Measurements from ENCODE around the gene KRR1. TPM values are rescaled to one million over a fixed set of nuclear protein-coding genes. Genes with fewer than 3 reads are reported as not detected.
"Not testable (repeated sequence)": the region's sequence is repeated elsewhere in the genome, so short reads cannot be mapped to it uniquely, and the experiment has no call there.

KRR1 gene
- total RNA-seq, 1 donor from 2014 or later: 71.2 TPM

GRCh38 chr12:75526655-75527511 is 15.5 kb upstream of the KRR1 start:
- Mint-ChIP-seq H3K27ac (peak overlapping the region; percentile 46), H3K4me3 (ENCODE audit: low read depth) (no peak overlapping the region), H3K4me1 (ENCODE audit: low read depth) (peaks cover 8% of the 10 kb centered on the region), H3K27me3 (no peaks in the 10 kb centered on the region), H3K36me3 (ENCODE audit: insufficient read depth) (no peaks in the 10 kb centered on the region), H3K9me3 (ENCODE audit: low read depth) (no peaks in the 10 kb centered on the region)
- no peak for DNase-seq (ENCODE audit: low spot score, unreplicated experiment)
- TF ChIP-seq, protein P1, sequence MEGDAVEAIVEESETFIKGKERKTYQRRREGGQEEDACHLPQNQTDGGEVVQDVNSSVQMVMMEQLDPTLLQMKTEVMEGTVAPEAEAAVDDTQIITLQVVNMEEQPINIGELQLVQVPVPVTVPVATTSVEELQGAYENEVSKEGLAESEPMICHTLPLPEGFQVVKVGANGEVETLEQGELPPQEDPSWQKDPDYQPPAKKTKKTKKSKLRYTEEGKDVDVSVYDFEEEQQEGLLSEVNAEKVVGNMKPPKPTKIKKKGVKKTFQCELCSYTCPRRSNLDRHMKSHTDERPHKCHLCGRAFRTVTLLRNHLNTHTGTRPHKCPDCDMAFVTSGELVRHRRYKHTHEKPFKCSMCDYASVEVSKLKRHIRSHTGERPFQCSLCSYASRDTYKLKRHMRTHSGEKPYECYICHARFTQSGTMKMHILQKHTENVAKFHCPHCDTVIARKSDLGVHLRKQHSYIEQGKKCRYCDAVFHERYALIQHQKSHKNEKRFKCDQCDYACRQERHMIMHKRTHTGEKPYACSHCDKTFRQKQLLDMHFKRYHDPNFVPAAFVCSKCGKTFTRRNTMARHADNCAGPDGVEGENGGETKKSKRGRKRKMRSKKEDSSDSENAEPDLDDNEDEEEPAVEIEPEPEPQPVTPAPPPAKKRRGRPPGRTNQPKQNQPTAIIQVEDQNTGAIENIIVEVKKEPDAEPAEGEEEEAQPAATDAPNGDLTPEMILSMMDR (IDR thresholded peaks at IDR 0.05; ENCODE audit: unreplicated experiment): peak; percentile 86

DNA sequence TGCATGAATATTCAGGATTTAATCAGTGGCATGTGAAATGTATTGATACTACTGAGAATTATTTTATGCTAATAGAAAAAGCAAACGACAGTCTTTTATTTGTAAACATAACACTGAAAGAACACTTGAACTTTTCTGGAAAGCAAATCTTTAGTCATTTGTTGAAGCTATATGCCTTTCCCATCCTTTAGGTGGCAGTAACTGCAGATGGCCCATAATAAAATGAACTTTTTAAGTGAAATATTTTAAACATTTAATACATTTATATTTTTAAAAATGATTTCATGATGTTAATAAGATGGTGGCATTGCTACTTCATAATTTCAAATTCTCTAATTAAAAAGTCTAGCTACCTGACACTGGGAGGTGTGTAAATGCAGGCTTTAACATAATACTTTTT is 13.9 kb upstream of the KRR1 start:
- no peak overlapping the region for H3K4me3 Mint-ChIP-seq (ENCODE audit: low read depth)

GRCh38 chr12:75522124-75522523 is 10.7 kb upstream of the KRR1 start:
- H3K27ac Mint-ChIP-seq; H3K9me3 Mint-ChIP-seq (ENCODE audit: low read depth); H3K36me3 Mint-ChIP-seq (ENCODE audit: insufficient read depth); DNase-seq (ENCODE audit: low spot score, unreplicated experiment); H3K4me3 Mint-ChIP-seq (ENCODE audit: low read depth); H3K4me1 Mint-ChIP-seq (ENCODE audit: low read depth); H3K27me3 Mint-ChIP-seq: not testable (repeated sequence)

More for the DNA sequence above, 13.9 kb upstream of the KRR1 start:
- Mint-ChIP-seq H3K27me3 (no peaks in the 10 kb centered on the region), H3K4me1 (ENCODE audit: low read depth) (peaks cover 8% of the 10 kb centered on the region), H3K27ac (no peak overlapping the region), H3K9me3 (ENCODE audit: low read depth) (peaks cover 6% of the 10 kb centered on the region), H3K36me3 (ENCODE audit: insufficient read depth) (no peaks in the 10 kb centered on the region)
- DNase-seq (ENCODE audit: low spot score, unreplicated experiment): no peak
- TF ChIP-seq, protein P1 (IDR thresholded peaks at IDR 0.05; ENCODE audit: unreplicated experiment): peak; percentile 35

- not testable (repeated sequence) for H3K9me3 Mint-ChIP-seq (ENCODE audit: low read depth); H3K36me3 Mint-ChIP-seq (ENCODE audit: insufficient read depth); DNase-seq (ENCODE audit: low spot score, unreplicated experiment)
Measured at GRCh38 chr12:75521224-75521623, 9.8 kb upstream of the KRR1 start.

DNA sequence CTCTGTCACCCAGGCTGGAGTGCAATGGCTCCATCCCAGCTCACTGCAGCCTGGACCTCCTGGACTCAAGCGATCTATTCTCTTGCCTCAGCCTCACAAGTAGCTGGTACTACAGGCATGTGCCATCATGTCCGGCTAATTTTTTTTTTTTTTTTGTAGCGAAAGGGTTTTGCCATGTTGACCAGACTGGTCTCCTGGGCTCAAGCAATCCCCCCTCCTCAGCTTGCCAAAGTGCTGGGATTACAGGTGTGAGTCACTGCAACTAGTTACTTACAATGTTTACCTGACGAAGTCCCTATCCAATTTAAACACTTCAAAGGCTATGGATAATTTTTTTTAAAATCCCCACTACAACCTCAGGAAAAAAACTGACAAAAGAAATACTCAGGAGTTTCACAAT is 1.8 kb downstream of the KRR1 start:
- H3K27ac Mint-ChIP-seq: peak overlapping the region; percentile 37
- H3K4me3 Mint-ChIP-seq (ENCODE audit: low read depth): peak overlapping the region; percentile 100
- peaks cover 29% of the 10 kb centered on the region for H3K4me1 Mint-ChIP-seq (ENCODE audit: low read depth)
- no peaks in the 10 kb centered on the region for H3K9me3 Mint-ChIP-seq (ENCODE audit: low read depth)
- H3K36me3 Mint-ChIP-seq (ENCODE audit: insufficient read depth): peaks cover 4% of the 10 kb centered on the region
- no peaks in the 10 kb centered on the region for H3K27me3 Mint-ChIP-seq
- DNase-seq (ENCODE audit: low spot score, unreplicated experiment): no peak
- TF ChIP-seq, protein P1 (IDR thresholded peaks at IDR 0.05; ENCODE audit: unreplicated experiment): no peak

More at GRCh38 chr12:75521224-75521623, 9.8 kb upstream of the KRR1 start:
- not testable (repeated sequence) for H3K4me1 Mint-ChIP-seq (ENCODE audit: low read depth); H3K27me3 Mint-ChIP-seq; H3K27ac Mint-ChIP-seq; H3K4me3 Mint-ChIP-seq (ENCODE audit: low read depth)

- H3K4me3 Mint-ChIP-seq (ENCODE audit: low read depth): no peak overlapping the region
- H3K27me3 Mint-ChIP-seq: no peaks in the 10 kb centered on the region
- DNase-seq (ENCODE audit: low spot score, unreplicated experiment): no peak
- TF ChIP-seq, protein P1 (IDR thresholded peaks at IDR 0.05; ENCODE audit: unreplicated experiment): no peak
- H3K27ac Mint-ChIP-seq: no peak overlapping the region
- no peaks in the 10 kb centered on the region for H3K9me3 Mint-ChIP-seq (ENCODE audit: low read depth)
- H3K4me1 Mint-ChIP-seq (ENCODE audit: low read depth): peaks cover 29% of the 10 kb centered on the region
- peaks cover 4% of the 10 kb centered on the region for H3K36me3 Mint-ChIP-seq (ENCODE audit: insufficient read depth)
Measured at GRCh38 chr12:75508159-75508558, 3.2 kb downstream of the KRR1 start.
